Esophagus squamous epithelium (tissue), 5 donors: ENCODE data around the gene TBXA2R. TPM values are rescaled to one million over a fixed set of nuclear protein-coding genes. Genes with fewer than 3 reads are reported as not detected.
A peak's percentile ranks its signal among the peaks of the same experiment; 100 is the strongest.

Experiments
- DNase-seq: peaks from one replicate; lab custom pipeline; 2025; lab: John Stamatoyannopoulos, UW
- H3K27ac ChIP-seq, 4 donors: fragments of 200-600 bp; sonication (generic); one replicate each; pipeline ENCODE4 v1.5.1; 2016 to 2019; ENCODE audit warnings: mild to moderate bottlenecking in 1 of 4
- H3K27me3 ChIP-seq, 4 donors: fragments of 200-600 bp; sonication (generic); 1 replicate in 3 of 4; 2 replicates in 1 of 4; pipeline versions ENCODE4 v1.5.1 to v1.6.0; 2017 to 2021; ENCODE audit warnings: antibody characterized with exemption in 1 of 4
- H3K36me3 ChIP-seq, 3 donors: fragments of 200-600 bp; sonication (generic); one replicate each; pipeline ENCODE4 v1.5.1; 2016 to 2019
- H3K4me1 ChIP-seq, 3 donors: fragments of 200-600 bp; sonication (generic); one replicate each; pipeline ENCODE4 v1.5.1; 2017 to 2019
- H3K4me3 ChIP-seq, 4 donors: fragments of 200-600 bp; sonication (generic); 1 replicate in 3 of 4; 2 replicates in 1 of 4; pipeline ENCODE4 v1.5.1; 2016 to 2019; ENCODE audit warnings: mild to moderate bottlenecking in 2 of 4, moderate library complexity in 1 of 4
- H3K9me3 ChIP-seq, 3 donors: fragments of 200-600 bp; sonication (generic); one replicate each; pipeline ENCODE4 v1.5.1; 2016 to 2019
- CTCF ChIP-seq, 6 experiments: fragments of 450-650 bp in 4 of 6; fragments of 200-600 bp in 2 of 6; sonication (generic) in 2 of 6; IDR thresholded peaks; one replicate each; pipeline ENCODE4 v1.5.1; 2016 to 2019; ENCODE audit warnings: antibody characterized with exemption in 6 of 6, mild to moderate bottlenecking in 4 of 6, moderate library complexity in 4 of 6
- POLR2A ChIP-seq, 4 donors: fragments of 450-650 bp; IDR thresholded peaks; one replicate each; pipeline ENCODE4 v1.6.1; 2017; ENCODE audit warnings: antibody characterized with exemption in 4 of 4, mild to moderate bottlenecking in 4 of 4, moderate library complexity in 3 of 4
- WGBS, 2 donors: methylation state at CpG; one replicate each; pipeline ENCODE4 v1.1.5; 2018; 5-methylcytosine and 5-hydroxymethylcytosine counted together
- intact Hi-C: fragments of 100-400 bp; cut with DNase I; formaldehyde crosslinking; loops from one replicate; pipeline ENCODE4 v1.15.0; 2022
- total RNA-seq, 4 donors: library from RNA; depleted of rRNA; stranded (reverse); fragments of >200 nt; gene quantifications; one replicate each; pipeline ENCODE4 v1.1.0, GENCODE V29; 2016
- donor health status: DM: yes; HTN: yes; CAD: no.

Gene TBXA2R
- total RNA-seq, 4 donors from 2014 or later: 0.23 to 1.3 (median 0.45) TPM

- Histone ChIP-seq H3K27ac (peak overlapping the region in 3 of 4 donors; percentile 53 to 91 (median 81)), H3K9me3 (no peaks in the 10 kb centered on the region), H3K4me3 (peak overlapping the region; percentile 18 to 66 (median 40)), H3K27me3 (no peaks in the 10 kb centered on the region), H3K36me3 (peaks cover 0 to 14% (median 3%) of the 10 kb centered on the region in 3 donors), H3K4me1 (peaks cover 27 to 77% (median 31%) of the 10 kb centered on the region in 3 donors)
- 52 to 75% methylated on average over 7 to 24 of the region's 29 CpGs for WGBS, 2 donors
- TF ChIP-seq POLR2A (IDR thresholded peaks at IDR 0.05) (no peak), CTCF (IDR thresholded peaks at IDR 0.05) (no peak)
- no peak for DNase-seq
- intact Hi-C loops: no loop called here
These were observed 30.6 kb downstream of the TBXA2R start for GRCh38 chr19:3575949-3576673.

GRCh38 chr19:3575260-3575741 is 31.4 kb downstream of the TBXA2R start:
- no peak overlapping the region for H3K27ac ChIP-seq
- H3K4me1 ChIP-seq: peaks cover 27 to 71% (median 31%) of the 10 kb centered on the region in 3 donors
- WGBS, 2 donors: 85 to 90% methylated on average over 7 to 18 of the region's 19 CpGs
- no peaks in the 10 kb centered on the region for H3K27me3 ChIP-seq
- H3K36me3 ChIP-seq: peaks cover 0 to 14% (median 3%) of the 10 kb centered on the region in 3 donors
- intact Hi-C loops: no loop called here
- no peak for DNase-seq
- no peak overlapping the region for H3K4me3 ChIP-seq
- H3K9me3 ChIP-seq: no peaks in the 10 kb centered on the region
- TF ChIP-seq CTCF (IDR thresholded peaks at IDR 0.05) (peak in 1 of 6 experiments; percentile 14), POLR2A (IDR thresholded peaks at IDR 0.05) (no peak)

- intact Hi-C loops: no loop called here
- peak overlapping the region; percentile 86 to 98 (median 94) for H3K27ac ChIP-seq
These were observed 32.6 kb downstream of the TBXA2R start for GRCh38 chr19:3573858-3574637.

GRCh38 chr19:3573162-3573857 is 33.4 kb downstream of the TBXA2R start:
- Histone ChIP-seq H3K4me1 (peaks cover 27 to 74% (median 31%) of the 10 kb centered on the region in 3 donors), H3K36me3 (peaks cover 0 to 14% (median 3%) of the 10 kb centered on the region in 3 donors), H3K27me3 (no peaks in the 10 kb centered on the region), H3K9me3 (no peaks in the 10 kb centered on the region), H3K4me3 (peak overlapping the region; percentile 62 to 97 (median 80)), H3K27ac (peak overlapping the region; percentile 86 to 98 (median 94))
- WGBS, 2 donors: 0 to 2% methylated on average over 1 to 12 of the region's 60 CpGs
- TF ChIP-seq POLR2A (IDR thresholded peaks at IDR 0.05): peak in 1 of 4 donors; percentile 52
- no peak for TF ChIP-seq CTCF (IDR thresholded peaks at IDR 0.05)
- no peak for DNase-seq
- intact Hi-C loops: no loop called here

More at GRCh38 chr19:3573858-3574637, 32.6 kb downstream of the TBXA2R start:
- peak; percentile 69 for DNase-seq
- peaks cover 27 to 67% (median 31%) of the 10 kb centered on the region in 3 donors for H3K4me1 ChIP-seq
- H3K36me3 ChIP-seq: peaks cover 0 to 14% (median 3%) of the 10 kb centered on the region in 3 donors
- peak overlapping the region; percentile 62 to 97 (median 80) for H3K4me3 ChIP-seq
- no peaks in the 10 kb centered on the region for H3K9me3 ChIP-seq
- 50 to 71% methylated on average over 22 to 36 of the region's 55 CpGs for WGBS, 2 donors
- no peaks in the 10 kb centered on the region for H3K27me3 ChIP-seq
- TF ChIP-seq CTCF (IDR thresholded peaks at IDR 0.05) (no peak), POLR2A (IDR thresholded peaks at IDR 0.05) (no peak)
